SK-N-SH (cell line): Measurements from ENCODE around the gene TGM5. TPM values are rescaled to one million over a fixed set of nuclear protein-coding genes. Genes with fewer than 3 reads are reported as not detected.

Source experiments
- CTCF ChIA-PET: fragments of 300-600, 350-600 bp; formaldehyde crosslinking; extraction: SDS; loops from one replicate; lab custom pipeline; 2021; lab: Yijun Ruan, JAX
- POLR2A ChIA-PET: fragments of 350-600 bp; sonication (Branson Sonifier 250); formaldehyde crosslinking; extraction: SDS; loops from one replicate; lab custom pipeline; 2020; ENCODE audit warnings: antibody characterized with exemption, inconsistent platforms; lab: Yijun Ruan, JAX
- DNase-seq: peaks from one replicate; pipeline ENCODE4 v3.0.0; 2012
- H2AFZ ChIP-seq: fragments of 200-600 bp; sonication (generic); 2 replicates; pipeline ENCODE4 v1.8.1; 2016; ENCODE audit warnings: antibody characterized with exemption, mild to moderate bottlenecking, low read depth
- H3F3A ChIP-seq: fragments of 200-600 bp; sonication (generic); replicated peaks from 2 replicates; pipeline ENCODE3; 2016; ENCODE audit warnings: antibody characterized with exemption, mild to moderate bottlenecking; ENCODE audit not compliant: insufficient read depth
- H3K27ac ChIP-seq, 2 experiments: fragments of 200-500 bp in 1 of 2; fragments of 200-600 bp in 1 of 2; sonication (Bioruptor generic) in 1 of 2; sonication (generic), shearing (Covaris generic) in 1 of 2; 2 replicates each; pipeline versions ENCODE4 v1.5.1 to v1.6.1; 2014 to 2016; ENCODE audit warnings: low read depth in 2 of 2, inconsistent platforms in 1 of 2, low read length in 1 of 2, mild to moderate bottlenecking in 1 of 2, mixed read lengths in 1 of 2
- H3K27me3 ChIP-seq: fragments of 200-600 bp; sonication (generic), shearing (Covaris generic); 2 replicates; pipeline ENCODE4 v1.6.1; 2016; ENCODE audit warnings: mixed run types; ENCODE audit not compliant: insufficient read depth
- H3K36me3 ChIP-seq, 2 experiments: fragments of 200-500 bp in 1 of 2; fragments of 200-600 bp in 1 of 2; sonication (Bioruptor generic) in 1 of 2; sonication (generic) in 1 of 2; replicated peaks in 1 of 2; 2 replicates each; pipeline versions ENCODE3 to v1.5.1; 2014 to 2016; ENCODE audit warnings: low read length in 1 of 2, mild to moderate bottlenecking in 1 of 2; ENCODE audit not compliant: insufficient read depth in 2 of 2, control insufficient read depth in 1 of 2
- H3K4me1 ChIP-seq, 2 experiments: fragments of 200-500 bp in 1 of 2; fragments of 200-600 bp in 1 of 2; sonication (Bioruptor generic) in 1 of 2; sonication (generic), shearing (Covaris generic) in 1 of 2; 2 replicates each; pipeline versions ENCODE4 v1.5.1 to v1.6.1; 2014 to 2016; ENCODE audit warnings: low read depth in 1 of 2, low read length in 1 of 2, mixed run types in 1 of 2; ENCODE audit not compliant: insufficient read depth in 2 of 2, control insufficient read depth in 1 of 2
- H3K4me2 ChIP-seq: fragments of 200-600 bp; sonication (generic), shearing (Covaris generic); 2 replicates; pipeline ENCODE4 v1.6.1; 2017; ENCODE audit warnings: mixed run types
- H3K4me3 ChIP-seq, 2 experiments: fragments of 200-500 bp in 1 of 2; fragments of 200-600 bp in 1 of 2; sonication (Bioruptor generic) in 1 of 2; sonication (generic), shearing (Covaris generic) in 1 of 2; 2 replicates each; pipeline versions ENCODE4 v1.5.1 to v1.8.1; 2014 to 2016; ENCODE audit warnings: low read depth in 2 of 2, inconsistent platforms in 1 of 2, low read length in 1 of 2, mild to moderate bottlenecking in 1 of 2, mixed read lengths in 1 of 2, moderate library complexity in 1 of 2
- H3K79me2 ChIP-seq: fragments of 200-600 bp; sonication (generic); 2 replicates; pipeline ENCODE4 v1.8.1; 2017; ENCODE audit warnings: mild to moderate bottlenecking; ENCODE audit not compliant: insufficient read depth
- H3K9ac ChIP-seq: fragments of 200-600 bp; sonication (generic); 2 replicates; pipeline ENCODE4 v1.6.1; 2017; ENCODE audit warnings: mixed run types
- H3K9me2 ChIP-seq: fragments of 200-600 bp; sonication (generic); 2 replicates; pipeline ENCODE4 v1.6.1; 2017; ENCODE audit warnings: mixed run types
- H3K9me3 ChIP-seq: fragments of 200-600 bp; sonication (generic); 2 replicates; pipeline ENCODE4 v1.6.1; 2017; ENCODE audit warnings: mixed run types, mild to moderate bottlenecking, moderate library complexity
- H4K20me1 ChIP-seq: fragments of 200-600 bp; sonication (generic); 2 replicates; pipeline ENCODE4 v1.6.1; 2017; ENCODE audit warnings: mild to moderate bottlenecking, mixed run types; ENCODE audit not compliant: insufficient read depth
- CHD2 ChIP-seq: fragments of 150-350 bp; IDR thresholded peaks from 2 replicates; pipeline ENCODE4 v1.6.1; 2018; ENCODE audit warnings: low read length; ENCODE audit not compliant: partially characterized antibody
- ELF1 ChIP-seq: IDR thresholded peaks from 2 replicates; pipeline ENCODE4 v1.4.0; 2012
- EZH2phosphoT487 ChIP-seq: fragments of 200-600 bp; sonication (generic); IDR thresholded peaks from 2 replicates; pipeline ENCODE4 v1.6.1; 2017; ENCODE audit warnings: low read depth, mixed run types, mild to moderate bottlenecking, antibody characterized with exemption, moderate library complexity, borderline replicate concordance
- FOXJ3 ChIP-seq: sonication (generic); formaldehyde crosslinking; IDR thresholded peaks from 2 replicates; pipeline ENCODE4 v1.5.1; 2020; ENCODE audit warnings: mild to moderate bottlenecking, missing genetic modification reagents
- GABPA ChIP-seq: IDR thresholded peaks from 2 replicates; pipeline ENCODE4 v1.4.0; 2012; ENCODE audit warnings: low read depth, mild to moderate bottlenecking
- GATA2 ChIP-seq: sonication (generic); formaldehyde crosslinking; IDR thresholded peaks from 2 replicates; pipeline ENCODE4 v1.5.0; 2020; ENCODE audit warnings: mild to moderate bottlenecking, missing genetic modification reagents
- JUND ChIP-seq: IDR thresholded peaks from 2 replicates; pipeline ENCODE4 v1.4.0; 2012
- MEF2A ChIP-seq: IDR thresholded peaks from 2 replicates; pipeline ENCODE4 v1.4.0; 2012; ENCODE audit warnings: low read depth, borderline replicate concordance
- MXI1 ChIP-seq: IDR thresholded peaks from 2 replicates; pipeline ENCODE4 v1.6.1; 2012; ENCODE audit warnings: mild to moderate bottlenecking, low read depth, low read length, improper control_type of control experiment
- NRF1 ChIP-seq: IDR thresholded peaks from 2 replicates; pipeline ENCODE4 v1.6.1; 2012; ENCODE audit warnings: low read depth, mild to moderate bottlenecking, low read length
- POLR2AphosphoS5 ChIP-seq: IDR thresholded peaks from 2 replicates; pipeline ENCODE4 v1.6.1; 2012; ENCODE audit warnings: low read depth, low read length
- RAD21 ChIP-seq: IDR thresholded peaks from 2 replicates; pipeline ENCODE4 v1.6.1; 2012; ENCODE audit warnings: mild to moderate bottlenecking, low read length
- RFX5 ChIP-seq: IDR thresholded peaks from 2 replicates; pipeline ENCODE4 v1.6.1; 2012; ENCODE audit warnings: mild to moderate bottlenecking, improper control_type of control experiment, low read length
- SIN3A ChIP-seq: IDR thresholded peaks from 2 replicates; pipeline ENCODE4 v1.6.1; 2012; ENCODE audit warnings: low read depth, mild to moderate bottlenecking, low read length, moderate library complexity, borderline replicate concordance
- SMC3 ChIP-seq: IDR thresholded peaks from 2 replicates; pipeline ENCODE4 v1.6.1; 2012; ENCODE audit warnings: low read depth, low read length, improper control_type of control experiment
- TAF1 ChIP-seq: IDR thresholded peaks from 2 replicates; pipeline ENCODE4 v1.6.1; 2012; ENCODE audit warnings: low read depth, mild to moderate bottlenecking, low read length, moderate library complexity, borderline replicate concordance
- TCF12 ChIP-seq: IDR thresholded peaks from 2 replicates; pipeline ENCODE4 v1.4.0; 2012
- YY1 ChIP-seq: IDR thresholded peaks from 2 replicates; pipeline ENCODE4 v1.4.0; 2012; ENCODE audit warnings: low read depth, mild to moderate bottlenecking
- WGBS: methylation state at CpG from one replicate; pipeline ENCODE4 v1.1.6; 2017; ENCODE audit warnings: low lambda C conversion rate; 5-methylcytosine and 5-hydroxymethylcytosine counted together
- polyA plus RNA-seq, 3 experiments: library from polyadenylated mRNA; depleted of rRNA; stranded (reverse); fragments of >200 nt; gene quantifications; 2 replicates each; pipeline ENCODE4 v1.2.3, GENCODE V29; 2012
- TF ChIP-seq, protein P1 (sequence below): IDR thresholded peaks from 2 replicates; pipeline ENCODE4 v1.4.0; 2012; ENCODE audit warnings: low read depth
- TF ChIP-seq, protein P2 (sequence below): IDR thresholded peaks from 2 replicates; pipeline ENCODE4 v1.4.0; 2012; ENCODE audit warnings: low read depth, borderline replicate concordance
- TF ChIP-seq, protein P3 (sequence below): IDR thresholded peaks from 2 replicates; pipeline ENCODE4 v1.4.0; 2012; ENCODE audit warnings: low read depth, borderline replicate concordance
- TF ChIP-seq, protein P4 (sequence below): IDR thresholded peaks from 2 replicates; pipeline ENCODE4; 2012

TGM5 gene
- polyA plus RNA-seq, 1 of the 3 experiments (the other 2 are of a cell fraction), result not detected

DNA sequence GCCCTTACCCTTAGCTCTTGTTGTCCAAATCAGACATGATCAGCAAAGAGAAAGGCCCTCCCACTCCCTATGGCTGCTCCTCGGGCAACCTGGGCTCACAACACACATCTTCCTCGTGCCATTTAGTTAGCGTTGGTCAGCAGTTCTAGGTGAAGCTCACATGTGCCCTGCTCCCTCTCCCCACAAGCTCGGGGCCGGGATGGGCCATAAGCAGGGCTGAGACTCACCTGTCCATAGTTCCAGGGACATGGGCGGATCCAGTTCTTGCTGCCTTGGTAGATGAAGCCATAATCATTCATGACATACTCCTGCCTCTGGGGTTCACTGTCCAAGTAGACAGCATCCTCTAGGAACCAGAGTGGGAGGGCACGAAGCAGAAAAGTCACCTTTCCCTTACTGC, 10.4 kb downstream of the TGM5 start:
- Histone ChIP-seq H3K9me3 (no peaks in the 10 kb centered on the region), H3K27ac (no peak overlapping the region), H3K27me3 (peaks cover 23% of the 10 kb centered on the region; the same call in 1 of the 2 replicates), H3K9me2 (no peaks in the 10 kb centered on the region), H2AFZ (no peak overlapping the region), H4K20me1 (no peaks in the 10 kb centered on the region), H3K9ac (no peak overlapping the region), H3K4me3 (no peak overlapping the region), H3K36me3 (no peaks in the 10 kb centered on the region), H3K79me2 (no peaks in the 10 kb centered on the region), H3F3A (no peaks in the 10 kb centered on the region), H3K4me2 (no peak overlapping the region), H3K4me1 (no peaks in the 10 kb centered on the region; a peak in 1 of 4 replicates)
- WGBS, result 32% methylated on average over 5 of the region's 7 CpGs
- CTCF ChIA-PET, result interaction anchor here (0.9 to 4.5 kb wide), 4 partner anchors 9 to 31 kb away, joined by 3 to 18 read pairs (median 6); partner anchors contain the start of gene TGM5
- POLR2A ChIA-PET, result no interaction called here
- TF ChIP-seq EZH2phosphoT487 (no peak), FOXJ3 (no peak), RAD21 (no peak), CHD2 (no peak), MXI1 (no peak), POLR2AphosphoS5 (no peak), NRF1 (no peak), SMC3 (no peak), RFX5 (no peak), YY1 (no peak), GATA2 (CRISPR knock-in tag) (no peak), MEF2A (no peak), TAF1 (no peak), JUND (no peak)
- TF ChIP-seq, protein P1, sequence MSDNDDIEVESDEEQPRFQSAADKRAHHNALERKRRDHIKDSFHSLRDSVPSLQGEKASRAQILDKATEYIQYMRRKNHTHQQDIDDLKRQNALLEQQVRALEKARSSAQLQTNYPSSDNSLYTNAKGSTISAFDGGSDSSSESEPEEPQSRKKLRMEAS, result no peak
- TF ChIP-seq, protein P2, sequence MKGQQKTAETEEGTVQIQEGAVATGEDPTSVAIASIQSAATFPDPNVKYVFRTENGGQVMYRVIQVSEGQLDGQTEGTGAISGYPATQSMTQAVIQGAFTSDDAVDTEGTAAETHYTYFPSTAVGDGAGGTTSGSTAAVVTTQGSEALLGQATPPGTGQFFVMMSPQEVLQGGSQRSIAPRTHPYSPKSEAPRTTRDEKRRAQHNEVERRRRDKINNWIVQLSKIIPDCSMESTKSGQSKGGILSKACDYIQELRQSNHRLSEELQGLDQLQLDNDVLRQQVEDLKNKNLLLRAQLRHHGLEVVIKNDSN, result no peak
- TF ChIP-seq, protein P3, sequence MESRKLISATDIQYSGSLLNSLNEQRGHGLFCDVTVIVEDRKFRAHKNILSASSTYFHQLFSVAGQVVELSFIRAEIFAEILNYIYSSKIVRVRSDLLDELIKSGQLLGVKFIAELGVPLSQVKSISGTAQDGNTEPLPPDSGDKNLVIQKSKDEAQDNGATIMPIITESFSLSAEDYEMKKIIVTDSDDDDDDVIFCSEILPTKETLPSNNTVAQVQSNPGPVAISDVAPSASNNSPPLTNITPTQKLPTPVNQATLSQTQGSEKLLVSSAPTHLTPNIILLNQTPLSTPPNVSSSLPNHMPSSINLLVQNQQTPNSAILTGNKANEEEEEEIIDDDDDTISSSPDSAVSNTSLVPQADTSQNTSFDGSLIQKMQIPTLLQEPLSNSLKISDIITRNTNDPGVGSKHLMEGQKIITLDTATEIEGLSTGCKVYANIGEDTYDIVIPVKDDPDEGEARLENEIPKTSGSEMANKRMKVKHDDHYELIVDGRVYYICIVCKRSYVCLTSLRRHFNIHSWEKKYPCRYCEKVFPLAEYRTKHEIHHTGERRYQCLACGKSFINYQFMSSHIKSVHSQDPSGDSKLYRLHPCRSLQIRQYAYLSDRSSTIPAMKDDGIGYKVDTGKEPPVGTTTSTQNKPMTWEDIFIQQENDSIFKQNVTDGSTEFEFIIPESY, result no peak
- DNase-seq, result no peak

DNA sequence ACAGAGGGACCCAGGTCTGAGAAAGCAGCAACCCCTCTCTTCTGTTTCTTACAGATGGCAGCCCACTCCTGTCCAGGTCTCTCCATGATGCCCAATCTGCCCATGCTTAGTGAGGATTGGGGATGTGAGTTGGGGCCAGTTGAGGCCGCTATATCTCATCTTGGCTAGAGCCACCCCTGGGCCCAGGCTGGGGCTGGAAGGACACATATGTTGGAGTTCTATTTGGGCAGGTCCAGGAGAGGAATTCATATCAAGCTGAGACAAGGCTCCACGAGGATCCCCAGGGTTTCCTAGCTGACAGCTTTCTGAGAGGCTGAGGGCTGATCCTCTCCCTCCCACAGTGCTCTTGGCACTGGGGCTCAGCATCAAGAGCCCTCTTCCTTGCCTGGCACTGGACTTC, 11.4 kb downstream of the TGM5 start:
- Histone ChIP-seq H3K4me3 (no peak overlapping the region), H3K9me2 (no peaks in the 10 kb centered on the region), H3K4me2 (no peak overlapping the region), H3K9ac (no peak overlapping the region), H3K36me3 (no peaks in the 10 kb centered on the region), H2AFZ (no peak overlapping the region), H3K4me1 (no peaks in the 10 kb centered on the region; a peak in 1 of 4 replicates), H3K79me2 (no peaks in the 10 kb centered on the region), H3F3A (no peaks in the 10 kb centered on the region), H3K27me3 (peaks cover 23% of the 10 kb centered on the region; the same call in 1 of the 2 replicates), H3K9me3 (no peaks in the 10 kb centered on the region), H3K27ac (no peak overlapping the region), H4K20me1 (no peaks in the 10 kb centered on the region)
- DNase-seq, result no peak
- no CpG with 5 or more reads among the region's 2 CpGs for WGBS
- ChIA-PET POLR2A (no interaction called here), CTCF (interaction anchor here (0.9 to 4.5 kb wide), 2 partner anchors 8 to 13 kb away, joined by 3 to 18 read pairs; partner anchors contain the start of gene TGM5)
- TF ChIP-seq TCF12 (no peak), TAF1 (no peak), GATA2 (CRISPR knock-in tag) (no peak), JUND (no peak), MXI1 (no peak), SIN3A (no peak), ELF1 (no peak), GABPA (no peak), MEF2A (no peak), FOXJ3 (no peak), NRF1 (no peak)
- TF ChIP-seq, protein P4, sequence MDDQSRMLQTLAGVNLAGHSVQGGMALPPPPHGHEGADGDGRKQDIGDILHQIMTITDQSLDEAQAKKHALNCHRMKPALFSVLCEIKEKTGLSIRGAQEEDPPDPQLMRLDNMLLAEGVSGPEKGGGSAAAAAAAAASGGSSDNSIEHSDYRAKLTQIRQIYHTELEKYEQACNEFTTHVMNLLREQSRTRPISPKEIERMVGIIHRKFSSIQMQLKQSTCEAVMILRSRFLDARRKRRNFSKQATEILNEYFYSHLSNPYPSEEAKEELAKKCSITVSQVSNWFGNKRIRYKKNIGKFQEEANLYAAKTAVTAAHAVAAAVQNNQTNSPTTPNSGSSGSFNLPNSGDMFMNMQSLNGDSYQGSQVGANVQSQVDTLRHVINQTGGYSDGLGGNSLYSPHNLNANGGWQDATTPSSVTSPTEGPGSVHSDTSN, result no peak
- TF ChIP-seq, protein P2, result no peak
- TF ChIP-seq, protein P3, result no peak
